WTC11 (cell line): ENCODE measurements around the gene TUBB. TPM values are rescaled to one million over a fixed set of nuclear protein-coding genes. Genes with fewer than 3 reads are reported as not detected.
A peak's percentile ranks its signal among the peaks of the same experiment; 100 is the strongest.

ENCODE experiments used
- ATAC-seq: fragments of 200-7000 bp; cut with Tn5 transposase; 2 replicates; pipeline ENCODE4 v1.10.0; 2021; ENCODE audit warnings: mild to moderate bottlenecking, moderate library complexity
- CTCF ChIA-PET: fragments of 300-600 bp; sonication (Branson Sonifier 250); formaldehyde crosslinking; loops from one replicate; lab custom pipeline; 2021; ENCODE audit warnings: antibody characterized with exemption; lab: Charles Lee
- POLR2A ChIA-PET: fragments of 350-600 bp; sonication (Branson Sonifier 250); formaldehyde crosslinking; loops from one replicate; lab custom pipeline; 2021; ENCODE audit warnings: antibody characterized with exemption; lab: Charles Lee
- DNase-seq: peaks from one replicate; pipeline ENCODE4 v3.0.0; 2021; ENCODE audit warnings: low spot score
- H3K27ac Mint-ChIP-seq: 2 replicates; pipeline ENCODE4 v1.8.0; 2021; ENCODE audit warnings: mixed read lengths
- H3K27me3 Mint-ChIP-seq: 2 replicates; pipeline ENCODE4 v1.8.0; 2021; ENCODE audit warnings: low read depth, mild to moderate bottlenecking, moderate library complexity, mixed read lengths
- H3K36me3 Mint-ChIP-seq: 2 replicates; pipeline ENCODE4 v1.8.0; 2021; ENCODE audit warnings: mixed read lengths
- H3K4me1 Mint-ChIP-seq: 2 replicates; pipeline ENCODE4 v1.8.0; 2022; ENCODE audit warnings: mixed read lengths
- H3K4me3 Mint-ChIP-seq: 2 replicates; pipeline ENCODE4 v1.8.0; 2021; ENCODE audit warnings: mild to moderate bottlenecking, moderate library complexity, mixed read lengths
- H3K9me3 Mint-ChIP-seq: 2 replicates; pipeline ENCODE4 v1.8.0; 2021; ENCODE audit warnings: mixed read lengths
- GTF2I ChIP-seq: fragments of 250-450 bp; sonication (Bioruptor Pico); conservative IDR thresholded peaks from 2 replicates; pipeline ENCODE4 v1.4.0; 2021; ENCODE audit warnings: mild to moderate bottlenecking
- IRF2 ChIP-seq: sonication (generic); formaldehyde crosslinking; IDR thresholded peaks from 2 replicates; pipeline ENCODE4 v1.8.0; 2022; ENCODE audit warnings: low read depth, missing genetic modification reagents, borderline replicate concordance
- JAZF1 ChIP-seq: fragments of 250-450 bp; sonication (Bioruptor Pico); IDR thresholded peaks from 2 replicates; pipeline ENCODE4 v1.9.0; 2021; ENCODE audit warnings: moderate library complexity, mild to moderate bottlenecking, inconsistent platforms
- JUN ChIP-seq: sonication (generic); formaldehyde crosslinking; IDR thresholded peaks from 2 replicates; pipeline ENCODE4 v1.8.0; 2023; ENCODE audit warnings: mild to moderate bottlenecking, missing genetic modification reagents
- NR3C1 ChIP-seq: sonication (generic); formaldehyde crosslinking; conservative IDR thresholded peaks from 2 replicates; pipeline ENCODE4 v1.8.1; 2023; ENCODE audit warnings: low read depth, mild to moderate bottlenecking, missing genetic modification reagents
- TCF7 ChIP-seq: sonication (generic); formaldehyde crosslinking; IDR thresholded peaks from 2 replicates; pipeline ENCODE4 v1.8.0; 2022; ENCODE audit warnings: mild to moderate bottlenecking, low read depth, missing genetic modification reagents, moderate library complexity
- TEAD1 ChIP-seq: sonication (generic); formaldehyde crosslinking; IDR thresholded peaks from 2 replicates; pipeline ENCODE4 v1.8.0; 2022; ENCODE audit warnings: mild to moderate bottlenecking, missing genetic modification reagents
- TEAD4 ChIP-seq: sonication (generic); formaldehyde crosslinking; IDR thresholded peaks from 2 replicates; pipeline ENCODE4 v1.8.0; 2022; ENCODE audit warnings: mild to moderate bottlenecking, missing genetic modification reagents
- TP53 ChIP-seq: sonication (generic); formaldehyde crosslinking; IDR thresholded peaks from 2 replicates; pipeline ENCODE4 v1.8.1; 2023; ENCODE audit warnings: mild to moderate bottlenecking, missing genetic modification reagents
- ZNF232 ChIP-seq: sonication (generic); formaldehyde crosslinking; IDR thresholded peaks from 2 replicates; pipeline ENCODE4 v1.8.0; 2022; ENCODE audit warnings: mild to moderate bottlenecking, missing genetic modification reagents
- ZNF416 ChIP-seq: fragments of 250-450 bp; sonication (Bioruptor Pico); IDR thresholded peaks from 2 replicates; pipeline ENCODE4 v1.9.0; 2021; ENCODE audit warnings: mild to moderate bottlenecking, inconsistent platforms
- total RNA-seq: library from RNA; stranded (reverse); gene quantifications from 3 replicates; pipeline ENCODE4 v1.2.3, GENCODE V29; 2021
- TF ChIP-seq, protein P1 (sequence below): fragments of 250-450 bp; sonication (Bioruptor Pico); IDR thresholded peaks from 2 replicates; pipeline ENCODE4 v1.9.0; 2021; ENCODE audit warnings: mild to moderate bottlenecking
- TF ChIP-seq, protein P2 (sequence below): sonication (generic); formaldehyde crosslinking; IDR thresholded peaks from 2 replicates; pipeline ENCODE4 v1.8.0; 2023; ENCODE audit warnings: mild to moderate bottlenecking, missing genetic modification reagents
- TF ChIP-seq, protein P3 (sequence below): sonication (generic); formaldehyde crosslinking; IDR thresholded peaks from 2 replicates; pipeline ENCODE4 v1.8.0; 2022; ENCODE audit warnings: mild to moderate bottlenecking, missing genetic modification reagents
- TF ChIP-seq, protein P4 (sequence below): sonication (generic); formaldehyde crosslinking; IDR thresholded peaks from 2 replicates; pipeline ENCODE4 v1.8.1; 2022; ENCODE audit warnings: low read depth, missing genetic modification reagents, borderline replicate concordance
- TF ChIP-seq, protein P5 (sequence below): fragments of 250-450 bp; sonication (Bioruptor Pico); IDR thresholded peaks from 2 replicates; pipeline ENCODE4 v1.9.0; 2021; ENCODE audit warnings: moderate library complexity, mild to moderate bottlenecking, inconsistent platforms, borderline replicate concordance

The TUBB gene
- total RNA-seq, 1 experiment from 2014 or later = 1,503 TPM

- TF ChIP-seq GTF2I (peak; percentile 86), NR3C1 (CRISPR knock-in tag) (no peak), JAZF1 (CRISPR knock-in tag) (no peak), TP53 (CRISPR knock-in tag) (no peak), TEAD1 (CRISPR knock-in tag) (0 out of 2 replicates have a peak, but pooled peaks have one; percentile 25), IRF2 (CRISPR knock-in tag) (no peak), TEAD4 (CRISPR knock-in tag) (no peak), JUN (CRISPR knock-in tag) (no peak), ZNF232 (CRISPR knock-in tag) (no peak), ZNF416 (CRISPR knock-in tag) (no peak)
- TF ChIP-seq, protein P1, sequence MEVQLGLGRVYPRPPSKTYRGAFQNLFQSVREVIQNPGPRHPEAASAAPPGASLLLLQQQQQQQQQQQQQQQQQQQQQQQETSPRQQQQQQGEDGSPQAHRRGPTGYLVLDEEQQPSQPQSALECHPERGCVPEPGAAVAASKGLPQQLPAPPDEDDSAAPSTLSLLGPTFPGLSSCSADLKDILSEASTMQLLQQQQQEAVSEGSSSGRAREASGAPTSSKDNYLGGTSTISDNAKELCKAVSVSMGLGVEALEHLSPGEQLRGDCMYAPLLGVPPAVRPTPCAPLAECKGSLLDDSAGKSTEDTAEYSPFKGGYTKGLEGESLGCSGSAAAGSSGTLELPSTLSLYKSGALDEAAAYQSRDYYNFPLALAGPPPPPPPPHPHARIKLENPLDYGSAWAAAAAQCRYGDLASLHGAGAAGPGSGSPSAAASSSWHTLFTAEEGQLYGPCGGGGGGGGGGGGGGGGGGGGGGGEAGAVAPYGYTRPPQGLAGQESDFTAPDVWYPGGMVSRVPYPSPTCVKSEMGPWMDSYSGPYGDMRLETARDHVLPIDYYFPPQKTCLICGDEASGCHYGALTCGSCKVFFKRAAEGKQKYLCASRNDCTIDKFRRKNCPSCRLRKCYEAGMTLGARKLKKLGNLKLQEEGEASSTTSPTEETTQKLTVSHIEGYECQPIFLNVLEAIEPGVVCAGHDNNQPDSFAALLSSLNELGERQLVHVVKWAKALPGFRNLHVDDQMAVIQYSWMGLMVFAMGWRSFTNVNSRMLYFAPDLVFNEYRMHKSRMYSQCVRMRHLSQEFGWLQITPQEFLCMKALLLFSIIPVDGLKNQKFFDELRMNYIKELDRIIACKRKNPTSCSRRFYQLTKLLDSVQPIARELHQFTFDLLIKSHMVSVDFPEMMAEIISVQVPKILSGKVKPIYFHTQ (CRISPR knock-in tag) = no peak
- TF ChIP-seq, protein P2, sequence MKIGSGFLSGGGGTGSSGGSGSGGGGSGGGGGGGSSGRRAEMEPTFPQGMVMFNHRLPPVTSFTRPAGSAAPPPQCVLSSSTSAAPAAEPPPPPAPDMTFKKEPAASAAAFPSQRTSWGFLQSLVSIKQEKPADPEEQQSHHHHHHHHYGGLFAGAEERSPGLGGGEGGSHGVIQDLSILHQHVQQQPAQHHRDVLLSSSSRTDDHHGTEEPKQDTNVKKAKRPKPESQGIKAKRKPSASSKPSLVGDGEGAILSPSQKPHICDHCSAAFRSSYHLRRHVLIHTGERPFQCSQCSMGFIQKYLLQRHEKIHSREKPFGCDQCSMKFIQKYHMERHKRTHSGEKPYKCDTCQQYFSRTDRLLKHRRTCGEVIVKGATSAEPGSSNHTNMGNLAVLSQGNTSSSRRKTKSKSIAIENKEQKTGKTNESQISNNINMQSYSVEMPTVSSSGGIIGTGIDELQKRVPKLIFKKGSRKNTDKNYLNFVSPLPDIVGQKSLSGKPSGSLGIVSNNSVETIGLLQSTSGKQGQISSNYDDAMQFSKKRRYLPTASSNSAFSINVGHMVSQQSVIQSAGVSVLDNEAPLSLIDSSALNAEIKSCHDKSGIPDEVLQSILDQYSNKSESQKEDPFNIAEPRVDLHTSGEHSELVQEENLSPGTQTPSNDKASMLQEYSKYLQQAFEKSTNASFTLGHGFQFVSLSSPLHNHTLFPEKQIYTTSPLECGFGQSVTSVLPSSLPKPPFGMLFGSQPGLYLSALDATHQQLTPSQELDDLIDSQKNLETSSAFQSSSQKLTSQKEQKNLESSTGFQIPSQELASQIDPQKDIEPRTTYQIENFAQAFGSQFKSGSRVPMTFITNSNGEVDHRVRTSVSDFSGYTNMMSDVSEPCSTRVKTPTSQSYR (CRISPR knock-in tag) = no peak
- TF ChIP-seq, protein P3, sequence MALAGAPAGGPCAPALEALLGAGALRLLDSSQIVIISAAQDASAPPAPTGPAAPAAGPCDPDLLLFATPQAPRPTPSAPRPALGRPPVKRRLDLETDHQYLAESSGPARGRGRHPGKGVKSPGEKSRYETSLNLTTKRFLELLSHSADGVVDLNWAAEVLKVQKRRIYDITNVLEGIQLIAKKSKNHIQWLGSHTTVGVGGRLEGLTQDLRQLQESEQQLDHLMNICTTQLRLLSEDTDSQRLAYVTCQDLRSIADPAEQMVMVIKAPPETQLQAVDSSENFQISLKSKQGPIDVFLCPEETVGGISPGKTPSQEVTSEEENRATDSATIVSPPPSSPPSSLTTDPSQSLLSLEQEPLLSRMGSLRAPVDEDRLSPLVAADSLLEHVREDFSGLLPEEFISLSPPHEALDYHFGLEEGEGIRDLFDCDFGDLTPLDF = no peak
- TF ChIP-seq, protein P4, sequence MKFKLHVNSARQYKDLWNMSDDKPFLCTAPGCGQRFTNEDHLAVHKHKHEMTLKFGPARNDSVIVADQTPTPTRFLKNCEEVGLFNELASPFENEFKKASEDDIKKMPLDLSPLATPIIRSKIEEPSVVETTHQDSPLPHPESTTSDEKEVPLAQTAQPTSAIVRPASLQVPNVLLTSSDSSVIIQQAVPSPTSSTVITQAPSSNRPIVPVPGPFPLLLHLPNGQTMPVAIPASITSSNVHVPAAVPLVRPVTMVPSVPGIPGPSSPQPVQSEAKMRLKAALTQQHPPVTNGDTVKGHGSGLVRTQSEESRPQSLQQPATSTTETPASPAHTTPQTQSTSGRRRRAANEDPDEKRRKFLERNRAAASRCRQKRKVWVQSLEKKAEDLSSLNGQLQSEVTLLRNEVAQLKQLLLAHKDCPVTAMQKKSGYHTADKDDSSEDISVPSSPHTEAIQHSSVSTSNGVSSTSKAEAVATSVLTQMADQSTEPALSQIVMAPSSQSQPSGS (CRISPR knock-in tag) = no peak
These were observed 41.0 kb upstream of the TUBB start (continued) for GRCh38 chr6:30678964-30679726.

DNA sequence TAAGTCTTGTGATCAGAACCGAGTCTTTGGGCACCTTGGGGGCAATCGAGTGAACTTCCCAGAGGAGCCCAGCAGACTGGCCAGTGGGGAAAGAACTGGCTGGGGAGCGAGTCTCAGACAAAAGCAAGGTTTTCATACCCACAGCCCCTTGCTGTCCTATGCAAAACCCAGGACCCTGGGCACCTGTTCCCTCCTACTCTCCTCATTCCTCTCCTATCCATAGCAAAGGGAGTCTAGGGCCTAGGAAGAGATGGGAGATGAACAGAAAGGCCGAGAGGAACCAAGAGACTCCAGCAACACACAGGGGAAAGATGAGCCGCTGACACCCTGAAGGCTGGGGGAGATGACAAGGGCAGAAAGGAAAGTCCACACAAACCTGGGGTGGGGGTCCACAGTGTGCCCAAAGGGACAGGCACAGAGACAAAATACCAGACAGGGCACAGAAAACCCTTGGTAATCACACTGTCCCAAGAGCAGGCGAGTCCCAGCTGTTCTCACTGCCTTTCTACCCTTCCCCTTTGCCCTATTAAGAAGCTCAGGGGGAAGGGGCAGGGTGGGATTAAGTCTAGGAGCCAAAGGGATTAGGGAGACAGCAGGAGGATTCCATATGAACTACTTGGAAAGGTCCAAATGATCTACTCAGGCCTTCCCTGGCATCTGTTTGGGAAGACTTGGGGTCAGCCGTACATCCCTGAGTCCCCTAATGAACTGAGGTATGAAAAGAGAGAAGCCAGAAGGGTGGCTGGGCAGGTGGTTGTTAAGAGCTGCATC is 40.2 kb upstream of the TUBB start:
- ATAC-seq (no peak), DNase-seq (no peak)
- Mint-ChIP-seq H3K36me3 (peaks cover 19% of the 10 kb centered on the region), H3K27me3 (no peaks in the 10 kb centered on the region), H3K9me3 (no peaks in the 10 kb centered on the region), H3K4me1 (peaks cover 43% of the 10 kb centered on the region), H3K4me3 (peak overlapping the region; percentile 61; the same call in 1 of the 2 replicates), H3K27ac (peak overlapping the region; percentile 37)
- CTCF ChIA-PET = interaction anchor here (0.7 to 9.7 kb wide), 24 partner anchors 8 to 407 kb away, joined by 3 to 131 read pairs (median 5); partner anchors contain the start of genes C6orf136, GTF2H4, MDC1 and NRM
- POLR2A ChIA-PET = interaction anchor here (0.6 to 2.3 kb wide), 5 partner anchors 11 to 611 kb away, joined by 3 to 10 read pairs (median 6); partner anchors contain the start of genes MDC1 and NRM
- TF ChIP-seq, protein P5, sequence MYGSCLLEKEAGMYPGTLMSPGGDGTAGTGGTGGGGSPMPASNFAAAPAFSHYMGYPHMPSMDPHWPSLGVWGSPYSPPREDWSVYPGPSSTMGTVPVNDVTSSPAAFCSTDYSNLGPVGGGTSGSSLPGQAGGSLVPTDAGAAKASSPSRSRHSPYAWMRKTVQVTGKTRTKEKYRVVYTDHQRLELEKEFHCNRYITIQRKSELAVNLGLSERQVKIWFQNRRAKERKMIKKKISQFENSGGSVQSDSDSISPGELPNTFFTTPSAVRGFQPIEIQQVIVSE = no peak
- no peak for TF ChIP-seq TCF7 (CRISPR knock-in tag)
- TF ChIP-seq, all 79 proteins: peak for 0
